Endodermal cell (in vitro differentiated cells): ENCODE measurements around the gene USP54. TPM values are rescaled to one million over a fixed set of nuclear protein-coding genes. Genes with fewer than 3 reads are reported as not detected.

Experiments used
- DNase-seq: peaks from one replicate; pipeline ENCODE4 v3.0.0-alpha.2; 2017
- H3K27ac ChIP-seq: 2 replicates; pipeline ENCODE4 v1.5.1; 2013; ENCODE audit warnings: mild to moderate bottlenecking, low read depth, low read length, moderate library complexity
- H3K27me3 ChIP-seq: 2 replicates; pipeline ENCODE4 v1.6.1; 2013; ENCODE audit warnings: mild to moderate bottlenecking, low read length, moderate library complexity; ENCODE audit not compliant: insufficient read depth, control insufficient read depth, poor library complexity, severe bottlenecking
- H3K36me3 ChIP-seq: 2 replicates; pipeline ENCODE4 v1.7.0; 2013; ENCODE audit warnings: mild to moderate bottlenecking, low read length, moderate library complexity; ENCODE audit not compliant: control insufficient read depth, insufficient read depth
- H3K4me1 ChIP-seq: one replicate; pipeline ENCODE4 v1.7.0; 2013; ENCODE audit warnings: low read length; ENCODE audit not compliant: control insufficient read depth, insufficient read depth
- H3K4me3 ChIP-seq: 2 replicates; pipeline ENCODE4 v1.5.1; 2013; ENCODE audit warnings: mild to moderate bottlenecking, low read length, moderate library complexity
- H3K9ac ChIP-seq: 2 replicates; pipeline ENCODE4 v1.6.1; 2013; ENCODE audit warnings: mild to moderate bottlenecking, low read length, moderate library complexity; ENCODE audit not compliant: poor library complexity, severe bottlenecking; ENCODE audit errors: extremely low read depth
- H3K9me3 ChIP-seq: 2 replicates; pipeline ENCODE4 v1.6.1; 2013; ENCODE audit warnings: mild to moderate bottlenecking, low read length, moderate library complexity; ENCODE audit not compliant: control insufficient read depth
- H3K27ac Mint-ChIP-seq: 2 replicates; pipeline ENCODE4 v1.8.0; 2020; ENCODE audit warnings: mixed read lengths
- H3K27me3 Mint-ChIP-seq: 2 replicates; pipeline ENCODE4 v1.8.0; 2021; ENCODE audit warnings: mild to moderate bottlenecking, mixed read lengths; ENCODE audit not compliant: insufficient read depth
- H3K36me3 Mint-ChIP-seq: 2 replicates; pipeline ENCODE4 v1.8.0; 2020; ENCODE audit warnings: low read depth, mixed read lengths
- H3K4me1 Mint-ChIP-seq: 2 replicates; pipeline ENCODE4 v1.8.0; 2020; ENCODE audit warnings: mixed read lengths
- H3K4me3 Mint-ChIP-seq: 2 replicates; pipeline ENCODE4 v1.8.0; 2020; ENCODE audit warnings: mild to moderate bottlenecking, moderate library complexity, mixed read lengths
- H3K9me3 Mint-ChIP-seq: 2 replicates; pipeline ENCODE4 v1.8.0; 2020; ENCODE audit warnings: mild to moderate bottlenecking, mixed read lengths
- CTCF ChIP-seq: fragments of 200-600 bp; sonication (generic); conservative IDR thresholded peaks from 2 replicates; pipeline ENCODE4 v1.5.0; 2021; ENCODE audit warnings: antibody characterized with exemption, mild to moderate bottlenecking
- WGBS, 2 experiments: methylation state at CpG; one replicate each; pipeline versions ENCODE4 v1.1.5 to v1.1.7; 2013; ENCODE audit warnings: missing lambda C conversion rate in 2 of 2, mixed read lengths in 1 of 2; ENCODE audit not compliant: insufficient coverage in 1 of 2, insufficient read length in 1 of 2; 5-methylcytosine and 5-hydroxymethylcytosine counted together
- total RNA-seq, 2 donors: library from RNA; stranded (reverse); fragmentation: NEBNext Ultra II Directional in 1 of 2; extraction: Animal tissue kit (Norgen Biotek cat#: 25700) in 1 of 2; gene quantifications; 2 replicates in 1 of 2; 3 replicates in 1 of 2; pipeline ENCODE4 v1.2.1, GENCODE V29; 2021

The USP54 gene
- total RNA-seq, 2 donors from 2014 or later = 89.5 to 110 TPM

GRCh38 chr10:73522263-73522662, 68.9 kb downstream of the USP54 start:
- H3K9me3 ChIP-seq = no peaks in the 10 kb centered on the region
- no peak overlapping the region for H3K9ac ChIP-seq
- no peak for TF ChIP-seq CTCF
- no peak overlapping the region for H3K4me3 Mint-ChIP-seq
- no peaks in the 10 kb centered on the region for H3K27me3 ChIP-seq
- no peaks in the 10 kb centered on the region for H3K27me3 Mint-ChIP-seq
- H3K4me1 Mint-ChIP-seq = no peaks in the 10 kb centered on the region
- no peak overlapping the region for H3K27ac Mint-ChIP-seq
- peaks cover 67% of the 10 kb centered on the region for H3K36me3 Mint-ChIP-seq
- DNase-seq = no peak
- no peaks in the 10 kb centered on the region for H3K9me3 Mint-ChIP-seq
- no peak overlapping the region for H3K27ac ChIP-seq
- no peak overlapping the region for H3K4me3 ChIP-seq
- peaks cover 89% of the 10 kb centered on the region for H3K36me3 ChIP-seq
- WGBS, 2 experiments = 95% methylated on average over 1 of the region's 1 CpG; no CpG with 5 or more reads in 1 of the 2 experiments
- no peaks in the 10 kb centered on the region for H3K4me1 ChIP-seq

- H3K4me1 Mint-ChIP-seq = no peaks in the 10 kb centered on the region
- peaks cover 69% of the 10 kb centered on the region for H3K36me3 Mint-ChIP-seq
- no peak overlapping the region for H3K4me3 Mint-ChIP-seq
- Histone ChIP-seq H3K9me3 (no peaks in the 10 kb centered on the region), H3K4me3 (no peak overlapping the region), H3K4me1 (no peaks in the 10 kb centered on the region), H3K27me3 (no peaks in the 10 kb centered on the region), H3K36me3 (peaks cover 89% of the 10 kb centered on the region), H3K27ac (no peak overlapping the region), H3K9ac (no peak overlapping the region)
- DNase-seq = no peak
- no peaks in the 10 kb centered on the region for H3K9me3 Mint-ChIP-seq
- no peak for TF ChIP-seq CTCF
- no peaks in the 10 kb centered on the region for H3K27me3 Mint-ChIP-seq
- H3K27ac Mint-ChIP-seq = no peak overlapping the region
- whole genome bisulfite sequencing, 2 experiments = 97 to 100% methylated on average over 1 to 3 of the region's 3 CpGs
Measured at GRCh38 chr10:73519336-73519735, 71.8 kb downstream of the USP54 start.

- Histone ChIP-seq H3K36me3 (peaks cover 92% of the 10 kb centered on the region), H3K4me1 (no peaks in the 10 kb centered on the region), H3K9ac (no peak overlapping the region), H3K27ac (no peak overlapping the region), H3K27me3 (no peaks in the 10 kb centered on the region), H3K9me3 (no peaks in the 10 kb centered on the region), H3K4me3 (no peak overlapping the region)
- Mint-ChIP-seq H3K4me1 (no peaks in the 10 kb centered on the region), H3K27me3 (no peaks in the 10 kb centered on the region), H3K4me3 (no peak overlapping the region), H3K27ac (peak overlapping the region; percentile 62), H3K9me3 (no peaks in the 10 kb centered on the region), H3K36me3 (peaks cover 67% of the 10 kb centered on the region)
- TF ChIP-seq CTCF = no peak
- WGBS, 2 experiments = 93 to 97% methylated on average over 3 to 4 of the region's 4 CpGs
- DNase-seq = no peak
Measured at GRCh38 chr10:73517166-73517888, 73.8 kb downstream of the USP54 start.
